OCI-LY7 (cell line): Measurements from ENCODE around the gene A1CF. TPM values are rescaled to one million over a fixed set of nuclear protein-coding genes. Genes with fewer than 3 reads are reported as not detected.
A peak's percentile ranks its signal among the peaks of the same experiment; 100 is the strongest.
"Not testable (repeated sequence)": the region's sequence is repeated elsewhere in the genome, so short reads cannot be mapped to it uniquely, and the experiment has no call there.

ENCODE experiments used
- BruUV-seq: library from RNA; stranded (reverse); fragments of 400-500 nt; replicated peaks from 2 replicates; lab custom pipeline; 2021; lab: Mats Ljungman, UMichigan
- CTCF ChIA-PET: fragments of 300-600 bp; sonication (Branson Sonifier 250); formaldehyde crosslinking; loops from one replicate; lab custom pipeline; 2022; ENCODE audit warnings: antibody characterized with exemption; ENCODE audit not compliant: unreplicated experiment; lab: Charles Lee
- POLR2A ChIA-PET: fragments of 300-600 bp; sonication (Branson Sonifier 250); formaldehyde crosslinking; loops from one replicate; lab custom pipeline; 2022; ENCODE audit warnings: antibody characterized with exemption; lab: Charles Lee
- DNase-seq: peaks from one replicate; pipeline ENCODE4 v3.0.0-alpha.2; 2015; ENCODE audit warnings: low spot score
- H2AFZ ChIP-seq: fragments of 200-600 bp; sonication (generic), shearing (Covaris generic); 2 replicates; pipeline ENCODE4 v1.6.1; 2014; ENCODE audit warnings: mild to moderate bottlenecking, antibody characterized with exemption, low read length, moderate library complexity
- H3K27ac ChIP-seq: fragments of 200-600 bp; sonication (generic); 2 replicates; pipeline ENCODE4 v1.5.1; 2014; ENCODE audit warnings: mixed run types, low read depth, mild to moderate bottlenecking, moderate library complexity, low read length, inconsistent platforms; ENCODE audit not compliant: poor library complexity, severe bottlenecking
- H3K36me3 ChIP-seq: fragments of 200-600 bp; sonication (generic); 2 replicates; pipeline ENCODE4 v1.6.1; 2014; ENCODE audit warnings: mild to moderate bottlenecking, antibody characterized with exemption, low read length, moderate library complexity, mixed read lengths; ENCODE audit not compliant: insufficient read depth
- H3K4me1 ChIP-seq: fragments of 200-600 bp; sonication (generic); 2 replicates; pipeline ENCODE4 v1.5.1; 2014; ENCODE audit warnings: mild to moderate bottlenecking, low read length; ENCODE audit not compliant: insufficient read depth, poor library complexity, severe bottlenecking
- H3K4me2 ChIP-seq: fragments of 200-600 bp; sonication (generic); 2 replicates; pipeline ENCODE4 v1.6.1; 2014; ENCODE audit warnings: mild to moderate bottlenecking, low read length
- H3K4me3 ChIP-seq: fragments of 200-600 bp; sonication (generic); 2 replicates; pipeline ENCODE4 v1.5.1; 2014; ENCODE audit warnings: mild to moderate bottlenecking, low read depth, low read length; ENCODE audit not compliant: poor library complexity, severe bottlenecking
- H3K79me2 ChIP-seq: fragments of 200-600 bp; sonication (generic); 2 replicates; pipeline ENCODE4 v1.6.1; 2016; ENCODE audit warnings: low read depth, mild to moderate bottlenecking, low read length, moderate library complexity, mixed read lengths; ENCODE audit not compliant: insufficient read depth
- H3K9me2 ChIP-seq: fragments of 200-600 bp; sonication (generic); 2 replicates; pipeline ENCODE4 v1.6.1; 2016; ENCODE audit warnings: mild to moderate bottlenecking, low read length, mixed read lengths; ENCODE audit not compliant: insufficient read depth
- H3K9me3 ChIP-seq: fragments of 200-600 bp; sonication (generic); 2 replicates; pipeline ENCODE4 v1.6.1; 2014; ENCODE audit warnings: mild to moderate bottlenecking, mixed run types, low read length, mixed read lengths
- H4K20me1 ChIP-seq: fragments of 200-600 bp; sonication (generic); 2 replicates; pipeline ENCODE4 v1.6.1; 2014; ENCODE audit warnings: mild to moderate bottlenecking, antibody characterized with exemption, low read length, moderate library complexity, mixed read lengths; ENCODE audit not compliant: insufficient read depth
- intact Hi-C: fragments of 100-400 bp; cut with micrococcal nuclease; formaldehyde crosslinking; loops from one replicate; pipeline ENCODE4 v1.10.0; 2022; ENCODE audit not compliant: unreplicated experiment
- total RNA-seq, 2 experiments: library from RNA; depleted of rRNA in 1 of 2; stranded (reverse); fragments of >200 nt in 1 of 2; shearing (Covaris generic) in 1 of 2; gene quantifications; 2 replicates each; pipeline ENCODE4 v1.2.3, GENCODE V29; 2014 to 2022
- TF ChIP-seq, protein P1 (sequence below): fragments of 200-600 bp; sonication (generic); conservative IDR thresholded peaks from 2 replicates; pipeline ENCODE4 v1.5.1; 2014; ENCODE audit warnings: mild to moderate bottlenecking, antibody characterized with exemption, low read length, moderate library complexity, mixed read lengths

A1CF gene
- total RNA-seq, 2 experiments from 2014 or later: not detected

DNA sequence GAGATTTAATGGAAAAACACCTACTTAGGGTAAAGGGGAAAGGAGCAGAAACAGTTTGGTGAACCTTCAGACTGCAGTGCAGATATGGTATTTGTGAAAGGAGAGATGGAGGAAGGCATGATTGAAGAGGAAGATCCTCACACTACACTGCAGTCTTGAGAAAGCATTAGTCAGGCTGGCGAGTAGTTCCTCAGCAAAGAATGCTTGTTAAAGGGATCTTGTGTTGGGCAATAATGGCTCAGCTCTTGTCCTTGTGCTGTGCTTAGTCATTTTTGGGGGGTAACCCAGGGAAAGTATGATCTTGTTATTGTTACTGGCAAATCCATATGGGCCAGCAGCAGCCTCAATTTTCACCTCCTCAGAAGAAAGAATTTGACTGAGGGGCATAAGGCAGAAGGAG is 105.4 kb downstream of the A1CF start:
- H3K36me3 ChIP-seq, H3K4me2 ChIP-seq, H3K27ac ChIP-seq, BruUV-seq, H3K79me2 ChIP-seq, intact Hi-C loops, CTCF ChIA-PET, H4K20me1 ChIP-seq, DNase-seq, H3K4me1 ChIP-seq, POLR2A ChIA-PET, H3K4me3 ChIP-seq, H3K9me3 ChIP-seq, H2AFZ ChIP-seq, H3K9me2 ChIP-seq: not testable (repeated sequence)

DNA sequence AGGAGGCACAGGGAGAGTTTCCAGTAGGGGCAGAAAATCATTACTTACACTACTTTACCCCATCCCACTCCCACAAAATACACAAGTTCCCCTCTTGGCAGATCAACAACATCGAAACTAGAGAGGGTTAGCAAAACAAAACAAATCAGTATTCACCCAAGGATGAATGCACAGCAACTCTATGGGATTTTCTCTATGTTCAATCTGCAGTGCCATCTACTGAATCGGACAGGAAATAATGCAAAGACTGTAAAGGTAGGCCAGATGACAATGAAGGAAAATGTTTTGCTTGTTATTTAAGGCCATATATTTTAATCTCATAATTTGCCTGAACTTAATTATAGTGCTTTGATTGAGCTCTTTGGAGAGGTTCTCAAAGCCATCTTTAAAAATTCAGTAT is 110.6 kb downstream of the A1CF start:
- H3K27ac ChIP-seq, H3K79me2 ChIP-seq, H3K9me2 ChIP-seq, intact Hi-C loops, H2AFZ ChIP-seq, BruUV-seq, H3K4me2 ChIP-seq, CTCF ChIA-PET, H3K9me3 ChIP-seq, POLR2A ChIA-PET, H3K4me3 ChIP-seq, H4K20me1 ChIP-seq, H3K36me3 ChIP-seq, H3K4me1 ChIP-seq: not testable (repeated sequence)
- TF ChIP-seq, protein P1, sequence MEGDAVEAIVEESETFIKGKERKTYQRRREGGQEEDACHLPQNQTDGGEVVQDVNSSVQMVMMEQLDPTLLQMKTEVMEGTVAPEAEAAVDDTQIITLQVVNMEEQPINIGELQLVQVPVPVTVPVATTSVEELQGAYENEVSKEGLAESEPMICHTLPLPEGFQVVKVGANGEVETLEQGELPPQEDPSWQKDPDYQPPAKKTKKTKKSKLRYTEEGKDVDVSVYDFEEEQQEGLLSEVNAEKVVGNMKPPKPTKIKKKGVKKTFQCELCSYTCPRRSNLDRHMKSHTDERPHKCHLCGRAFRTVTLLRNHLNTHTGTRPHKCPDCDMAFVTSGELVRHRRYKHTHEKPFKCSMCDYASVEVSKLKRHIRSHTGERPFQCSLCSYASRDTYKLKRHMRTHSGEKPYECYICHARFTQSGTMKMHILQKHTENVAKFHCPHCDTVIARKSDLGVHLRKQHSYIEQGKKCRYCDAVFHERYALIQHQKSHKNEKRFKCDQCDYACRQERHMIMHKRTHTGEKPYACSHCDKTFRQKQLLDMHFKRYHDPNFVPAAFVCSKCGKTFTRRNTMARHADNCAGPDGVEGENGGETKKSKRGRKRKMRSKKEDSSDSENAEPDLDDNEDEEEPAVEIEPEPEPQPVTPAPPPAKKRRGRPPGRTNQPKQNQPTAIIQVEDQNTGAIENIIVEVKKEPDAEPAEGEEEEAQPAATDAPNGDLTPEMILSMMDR: peak; percentile 38; the same call in 1 of the 2 replicates
- DNase-seq: peak; percentile 10

DNA sequence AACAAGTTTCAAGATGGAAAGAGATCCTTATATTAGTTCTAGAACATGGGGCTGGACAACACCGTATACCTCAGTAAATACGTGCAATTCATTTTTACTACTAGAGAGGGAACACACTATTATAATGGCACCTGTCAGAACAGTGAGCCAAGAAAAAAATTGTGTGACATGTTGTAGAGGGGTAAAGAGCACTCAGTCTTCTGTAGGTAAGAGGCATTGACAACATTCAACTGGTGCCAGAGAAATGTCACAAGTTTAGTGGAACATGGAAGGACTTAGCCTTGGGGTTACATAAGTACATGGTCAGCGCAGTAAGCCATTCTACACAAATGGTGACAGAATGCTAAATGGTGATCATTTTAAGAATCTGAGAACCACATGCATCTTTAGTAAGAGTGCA is 113.4 kb downstream of the A1CF start:
- H3K9me2 ChIP-seq, DNase-seq, H3K36me3 ChIP-seq, H3K4me3 ChIP-seq, BruUV-seq, H3K27ac ChIP-seq, POLR2A ChIA-PET, intact Hi-C loops, H2AFZ ChIP-seq, H3K9me3 ChIP-seq, CTCF ChIA-PET, H3K79me2 ChIP-seq, H4K20me1 ChIP-seq, H3K4me1 ChIP-seq, H3K4me2 ChIP-seq: not testable (repeated sequence)

DNA sequence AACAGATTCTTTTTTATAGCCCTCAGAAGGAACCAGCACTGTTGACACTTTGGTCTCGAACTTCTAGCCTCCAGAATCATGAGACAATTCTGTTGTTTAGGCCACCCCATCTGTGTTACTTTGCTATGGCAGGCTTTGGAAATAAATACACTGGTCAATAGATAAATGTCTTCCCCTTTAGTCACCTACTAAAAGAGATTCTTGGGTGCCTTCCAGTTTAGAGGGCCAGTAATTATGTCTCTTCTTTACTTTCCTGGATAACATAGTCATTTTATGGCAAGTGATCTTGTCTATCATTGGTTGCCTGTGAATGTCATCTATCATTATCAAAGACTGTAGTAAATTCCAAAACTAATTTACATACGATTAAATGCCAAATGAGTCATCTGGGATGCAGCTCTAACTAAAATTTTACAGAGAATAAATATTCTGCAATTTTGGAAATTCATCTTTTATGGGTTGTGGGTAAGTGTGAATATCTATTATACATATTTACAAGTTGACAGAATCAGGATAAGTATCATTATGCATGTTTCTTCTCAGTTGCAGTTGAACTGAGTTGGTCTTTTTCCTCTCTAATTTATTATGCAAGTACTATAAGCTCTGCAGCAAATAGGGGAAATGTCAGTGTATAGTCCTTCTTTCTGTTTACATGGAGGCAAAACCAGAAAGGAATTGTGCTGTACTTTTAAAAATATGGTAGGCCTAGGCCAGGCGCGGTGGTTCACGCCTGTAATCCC is 118.5 kb downstream of the A1CF start:
- CTCF ChIA-PET, H4K20me1 ChIP-seq, DNase-seq, H3K27ac ChIP-seq, intact Hi-C loops, H3K36me3 ChIP-seq, H3K79me2 ChIP-seq, BruUV-seq, H3K4me1 ChIP-seq, POLR2A ChIA-PET, H3K9me3 ChIP-seq, H3K4me3 ChIP-seq, H2AFZ ChIP-seq, H3K9me2 ChIP-seq, H3K4me2 ChIP-seq: not testable (repeated sequence)

Other genes with a start within 250 kb of the A1CF start
- gene ASAH2B, start 145.7 kb downstream of the A1CF start, total RNA-seq (2014; rRNA removed; shearing (Covaris generic)): 0.13 TPM in 1 of 2 replicates, not detected in the other
- gene ASAH2B, start 145.7 kb downstream of the A1CF start, total RNA-seq (2022): 0.34 and 0.35 TPM in 2 replicates
- not detected in 2 replicates for gene PRKG1, start 188.9 kb upstream of the A1CF start, total RNA-seq (2014; rRNA removed; shearing (Covaris generic))
- gene PRKG1, start 188.9 kb upstream of the A1CF start, total RNA-seq (2022): not detected in 2 replicates